ENCODE measurements around the gene LRPPRC. TPM values are rescaled to one million over a fixed set of nuclear protein-coding genes. Genes with fewer than 3 reads are reported as not detected.

Gene LRPPRC
- polyA plus RNA-seq, 1 of the 3 experiments (the other 2 are of a cell fraction), result 31.4 TPM

DNA sequence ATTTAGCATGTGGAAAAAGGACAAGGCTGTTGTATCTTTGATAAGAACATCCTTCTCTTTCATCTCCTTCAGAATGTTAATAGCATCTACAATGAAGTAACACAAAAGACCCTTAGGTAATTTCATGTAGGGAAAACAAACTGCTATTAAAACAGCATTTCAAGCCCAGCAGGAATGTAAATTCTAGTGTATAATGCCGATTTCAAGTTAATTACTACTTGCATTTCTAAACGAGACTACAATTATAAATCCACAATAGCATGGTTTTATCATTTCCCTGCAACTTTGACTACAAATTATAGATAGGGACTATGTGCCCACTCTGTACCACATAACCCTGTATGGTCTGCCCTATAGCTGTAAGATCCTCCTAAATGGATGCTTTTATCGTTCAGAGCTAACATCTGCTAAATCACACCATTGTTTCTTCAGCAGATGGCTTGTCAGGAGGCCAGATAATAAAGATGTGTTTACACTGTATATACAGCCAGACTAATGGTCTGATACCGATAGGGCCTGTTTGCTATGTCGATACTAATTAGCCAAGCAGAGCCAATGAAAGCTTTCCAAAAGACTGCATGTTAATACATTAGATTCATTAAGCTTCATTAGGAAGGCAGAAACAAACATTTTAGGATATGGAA, 51.9 kb downstream of the LRPPRC start:
- 44% methylated on average over 5 of the region's 5 CpGs for WGBS (ENCODE audit: low lambda C conversion rate)
- Histone ChIP-seq H4K20me1 (ENCODE audit: insufficient read depth) (no peaks in the 10 kb centered on the region), H3F3A (replicated peaks; ENCODE audit: insufficient read depth) (peaks cover 8% of the 10 kb centered on the region), H3K27me3 (ENCODE audit: insufficient read depth) (no peaks in the 10 kb centered on the region), H3K9me2 (no peaks in the 10 kb centered on the region), H3K9me3 (no peaks in the 10 kb centered on the region), H3K4me1 (ENCODE audit: control insufficient read depth in 1 of 2, insufficient read depth in 2 of 2, low read depth in 1 of 2, low read length in 1 of 2) (peaks cover 0 to 48% of the 10 kb centered on the region in 2 experiments; a peak in 2 of 4 replicates), H3K4me3 (ENCODE audit: low read depth in 2 of 2, low read length in 1 of 2) (no peak overlapping the region), H2AFZ (ENCODE audit: low read depth) (no peak overlapping the region), H3K4me2 (no peak overlapping the region), H3K27ac (ENCODE audit: low read depth in 2 of 2, low read length in 1 of 2) (peak overlapping the region in 1 of 2 experiments; percentile 95; a peak in 2 of 4 replicates), H3K36me3 (replicated peaks in 1 of 2; ENCODE audit: control insufficient read depth in 1 of 2, insufficient read depth in 2 of 2, low read length in 1 of 2) (peaks cover 80 to 97% of the 10 kb centered on the region in 2 experiments), H3K79me2 (ENCODE audit: insufficient read depth) (no peaks in the 10 kb centered on the region), H3K9ac (no peak overlapping the region)
- DNase-seq, result peak; percentile 77
- POLR2A ChIA-PET, result no interaction called here
- CTCF ChIA-PET, result interaction anchor here (0.6 to 10.8 kb wide), 6 partner anchors 26 to 536 kb away, joined by 3 to 77 read pairs (median 3); no protein-coding TSS in a partner anchor
- TF ChIP-seq, protein P1, sequence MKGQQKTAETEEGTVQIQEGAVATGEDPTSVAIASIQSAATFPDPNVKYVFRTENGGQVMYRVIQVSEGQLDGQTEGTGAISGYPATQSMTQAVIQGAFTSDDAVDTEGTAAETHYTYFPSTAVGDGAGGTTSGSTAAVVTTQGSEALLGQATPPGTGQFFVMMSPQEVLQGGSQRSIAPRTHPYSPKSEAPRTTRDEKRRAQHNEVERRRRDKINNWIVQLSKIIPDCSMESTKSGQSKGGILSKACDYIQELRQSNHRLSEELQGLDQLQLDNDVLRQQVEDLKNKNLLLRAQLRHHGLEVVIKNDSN (IDR thresholded peaks at IDR 0.05; ENCODE audit: borderline replicate concordance, low read depth), result no peak
- TF ChIP-seq, protein P2, sequence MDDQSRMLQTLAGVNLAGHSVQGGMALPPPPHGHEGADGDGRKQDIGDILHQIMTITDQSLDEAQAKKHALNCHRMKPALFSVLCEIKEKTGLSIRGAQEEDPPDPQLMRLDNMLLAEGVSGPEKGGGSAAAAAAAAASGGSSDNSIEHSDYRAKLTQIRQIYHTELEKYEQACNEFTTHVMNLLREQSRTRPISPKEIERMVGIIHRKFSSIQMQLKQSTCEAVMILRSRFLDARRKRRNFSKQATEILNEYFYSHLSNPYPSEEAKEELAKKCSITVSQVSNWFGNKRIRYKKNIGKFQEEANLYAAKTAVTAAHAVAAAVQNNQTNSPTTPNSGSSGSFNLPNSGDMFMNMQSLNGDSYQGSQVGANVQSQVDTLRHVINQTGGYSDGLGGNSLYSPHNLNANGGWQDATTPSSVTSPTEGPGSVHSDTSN (IDR thresholded peaks at IDR 0.05), result no peak
- TF ChIP-seq SIN3A (IDR thresholded peaks at IDR 0.05; ENCODE audit: borderline replicate concordance, low read depth, low read length), result no peak
- TF ChIP-seq ELF1 (IDR thresholded peaks at IDR 0.05), result no peak
- no peak for TF ChIP-seq FOXM1 (IDR thresholded peaks at IDR 0.05; ENCODE audit: low read depth)
- TF ChIP-seq FOSL2 (IDR thresholded peaks at IDR 0.05; ENCODE audit: borderline replicate concordance, low read depth), result no peak
- peak; percentile 68; the same call in 1 of the 2 replicates for TF ChIP-seq TEAD4 (IDR thresholded peaks at IDR 0.05; ENCODE audit: borderline replicate concordance, insufficient read depth)
- peak; percentile 12; the same call in 1 of the 2 replicates for TF ChIP-seq JUND (IDR thresholded peaks at IDR 0.05)
- TF ChIP-seq RCOR1 (IDR thresholded peaks at IDR 0.05; ENCODE audit: low read length), result peak; percentile 98
- no peak for TF ChIP-seq NRF1 (IDR thresholded peaks at IDR 0.05; ENCODE audit: low read depth, low read length)
- no peak for TF ChIP-seq EZH2phosphoT487 (IDR thresholded peaks at IDR 0.05; ENCODE audit: borderline replicate concordance, low read depth)
- TF ChIP-seq, protein P3, sequence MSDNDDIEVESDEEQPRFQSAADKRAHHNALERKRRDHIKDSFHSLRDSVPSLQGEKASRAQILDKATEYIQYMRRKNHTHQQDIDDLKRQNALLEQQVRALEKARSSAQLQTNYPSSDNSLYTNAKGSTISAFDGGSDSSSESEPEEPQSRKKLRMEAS (IDR thresholded peaks at IDR 0.05; ENCODE audit: low read depth), result no peak
- TF ChIP-seq, protein P4, sequence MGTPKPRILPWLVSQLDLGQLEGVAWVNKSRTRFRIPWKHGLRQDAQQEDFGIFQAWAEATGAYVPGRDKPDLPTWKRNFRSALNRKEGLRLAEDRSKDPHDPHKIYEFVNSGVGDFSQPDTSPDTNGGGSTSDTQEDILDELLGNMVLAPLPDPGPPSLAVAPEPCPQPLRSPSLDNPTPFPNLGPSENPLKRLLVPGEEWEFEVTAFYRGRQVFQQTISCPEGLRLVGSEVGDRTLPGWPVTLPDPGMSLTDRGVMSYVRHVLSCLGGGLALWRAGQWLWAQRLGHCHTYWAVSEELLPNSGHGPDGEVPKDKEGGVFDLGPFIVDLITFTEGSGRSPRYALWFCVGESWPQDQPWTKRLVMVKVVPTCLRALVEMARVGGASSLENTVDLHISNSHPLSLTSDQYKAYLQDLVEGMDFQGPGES (IDR thresholded peaks at IDR 0.05; ENCODE audit: low read depth, low read length), result no peak
- TF ChIP-seq SMC3 (IDR thresholded peaks at IDR 0.05; ENCODE audit: low read depth, low read length), result no peak; the same call in 1 of the 2 replicates
- peak; percentile 100 for TF ChIP-seq FOXJ3 (CRISPR knock-in tag; IDR thresholded peaks at IDR 0.05)
- TF ChIP-seq, protein P5, sequence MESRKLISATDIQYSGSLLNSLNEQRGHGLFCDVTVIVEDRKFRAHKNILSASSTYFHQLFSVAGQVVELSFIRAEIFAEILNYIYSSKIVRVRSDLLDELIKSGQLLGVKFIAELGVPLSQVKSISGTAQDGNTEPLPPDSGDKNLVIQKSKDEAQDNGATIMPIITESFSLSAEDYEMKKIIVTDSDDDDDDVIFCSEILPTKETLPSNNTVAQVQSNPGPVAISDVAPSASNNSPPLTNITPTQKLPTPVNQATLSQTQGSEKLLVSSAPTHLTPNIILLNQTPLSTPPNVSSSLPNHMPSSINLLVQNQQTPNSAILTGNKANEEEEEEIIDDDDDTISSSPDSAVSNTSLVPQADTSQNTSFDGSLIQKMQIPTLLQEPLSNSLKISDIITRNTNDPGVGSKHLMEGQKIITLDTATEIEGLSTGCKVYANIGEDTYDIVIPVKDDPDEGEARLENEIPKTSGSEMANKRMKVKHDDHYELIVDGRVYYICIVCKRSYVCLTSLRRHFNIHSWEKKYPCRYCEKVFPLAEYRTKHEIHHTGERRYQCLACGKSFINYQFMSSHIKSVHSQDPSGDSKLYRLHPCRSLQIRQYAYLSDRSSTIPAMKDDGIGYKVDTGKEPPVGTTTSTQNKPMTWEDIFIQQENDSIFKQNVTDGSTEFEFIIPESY (IDR thresholded peaks at IDR 0.05; ENCODE audit: borderline replicate concordance, low read depth), result no peak
- TF ChIP-seq CHD2 (IDR thresholded peaks at IDR 0.05; ENCODE audit: low read length, partially characterized antibody), result peak; percentile 85
- TF ChIP-seq, protein P6, sequence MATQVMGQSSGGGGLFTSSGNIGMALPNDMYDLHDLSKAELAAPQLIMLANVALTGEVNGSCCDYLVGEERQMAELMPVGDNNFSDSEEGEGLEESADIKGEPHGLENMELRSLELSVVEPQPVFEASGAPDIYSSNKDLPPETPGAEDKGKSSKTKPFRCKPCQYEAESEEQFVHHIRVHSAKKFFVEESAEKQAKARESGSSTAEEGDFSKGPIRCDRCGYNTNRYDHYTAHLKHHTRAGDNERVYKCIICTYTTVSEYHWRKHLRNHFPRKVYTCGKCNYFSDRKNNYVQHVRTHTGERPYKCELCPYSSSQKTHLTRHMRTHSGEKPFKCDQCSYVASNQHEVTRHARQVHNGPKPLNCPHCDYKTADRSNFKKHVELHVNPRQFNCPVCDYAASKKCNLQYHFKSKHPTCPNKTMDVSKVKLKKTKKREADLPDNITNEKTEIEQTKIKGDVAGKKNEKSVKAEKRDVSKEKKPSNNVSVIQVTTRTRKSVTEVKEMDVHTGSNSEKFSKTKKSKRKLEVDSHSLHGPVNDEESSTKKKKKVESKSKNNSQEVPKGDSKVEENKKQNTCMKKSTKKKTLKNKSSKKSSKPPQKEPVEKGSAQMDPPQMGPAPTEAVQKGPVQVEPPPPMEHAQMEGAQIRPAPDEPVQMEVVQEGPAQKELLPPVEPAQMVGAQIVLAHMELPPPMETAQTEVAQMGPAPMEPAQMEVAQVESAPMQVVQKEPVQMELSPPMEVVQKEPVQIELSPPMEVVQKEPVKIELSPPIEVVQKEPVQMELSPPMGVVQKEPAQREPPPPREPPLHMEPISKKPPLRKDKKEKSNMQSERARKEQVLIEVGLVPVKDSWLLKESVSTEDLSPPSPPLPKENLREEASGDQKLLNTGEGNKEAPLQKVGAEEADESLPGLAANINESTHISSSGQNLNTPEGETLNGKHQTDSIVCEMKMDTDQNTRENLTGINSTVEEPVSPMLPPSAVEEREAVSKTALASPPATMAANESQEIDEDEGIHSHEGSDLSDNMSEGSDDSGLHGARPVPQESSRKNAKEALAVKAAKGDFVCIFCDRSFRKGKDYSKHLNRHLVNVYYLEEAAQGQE (IDR thresholded peaks at IDR 0.05; ENCODE audit: low read depth, low read length), result no peak
- TF ChIP-seq, protein P7, sequence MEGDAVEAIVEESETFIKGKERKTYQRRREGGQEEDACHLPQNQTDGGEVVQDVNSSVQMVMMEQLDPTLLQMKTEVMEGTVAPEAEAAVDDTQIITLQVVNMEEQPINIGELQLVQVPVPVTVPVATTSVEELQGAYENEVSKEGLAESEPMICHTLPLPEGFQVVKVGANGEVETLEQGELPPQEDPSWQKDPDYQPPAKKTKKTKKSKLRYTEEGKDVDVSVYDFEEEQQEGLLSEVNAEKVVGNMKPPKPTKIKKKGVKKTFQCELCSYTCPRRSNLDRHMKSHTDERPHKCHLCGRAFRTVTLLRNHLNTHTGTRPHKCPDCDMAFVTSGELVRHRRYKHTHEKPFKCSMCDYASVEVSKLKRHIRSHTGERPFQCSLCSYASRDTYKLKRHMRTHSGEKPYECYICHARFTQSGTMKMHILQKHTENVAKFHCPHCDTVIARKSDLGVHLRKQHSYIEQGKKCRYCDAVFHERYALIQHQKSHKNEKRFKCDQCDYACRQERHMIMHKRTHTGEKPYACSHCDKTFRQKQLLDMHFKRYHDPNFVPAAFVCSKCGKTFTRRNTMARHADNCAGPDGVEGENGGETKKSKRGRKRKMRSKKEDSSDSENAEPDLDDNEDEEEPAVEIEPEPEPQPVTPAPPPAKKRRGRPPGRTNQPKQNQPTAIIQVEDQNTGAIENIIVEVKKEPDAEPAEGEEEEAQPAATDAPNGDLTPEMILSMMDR (IDR thresholded peaks at IDR 0.05), result no peak
- no peak for TF ChIP-seq RAD21 (IDR thresholded peaks at IDR 0.05; ENCODE audit: low read length)
- peak; percentile 7 to 96; a peak in 2 of 4 replicates for TF ChIP-seq EP300 (IDR thresholded peaks at IDR 0.05; ENCODE audit: borderline replicate concordance in 1 of 2, low read depth in 1 of 2, low read length in 1 of 2)

Data from SK-N-SH (cell line).